ENCODE results near the gene KCNG1.

- TF ChIP-seq CREB1 (CRISPR knock-in tag; IDR thresholded peaks at IDR 0.05; ENCODE audit: low read depth) (no peak), EZH2 (IDR thresholded peaks at IDR 0.05; ENCODE audit: low read depth, unreplicated experiment) (no peak), REST (IDR thresholded peaks at IDR 0.05; ENCODE audit: unreplicated experiment) (no peak), POLR2AphosphoS5 (IDR thresholded peaks at IDR 0.05; ENCODE audit: low read depth) (no peak)
- TF ChIP-seq, protein P1, sequence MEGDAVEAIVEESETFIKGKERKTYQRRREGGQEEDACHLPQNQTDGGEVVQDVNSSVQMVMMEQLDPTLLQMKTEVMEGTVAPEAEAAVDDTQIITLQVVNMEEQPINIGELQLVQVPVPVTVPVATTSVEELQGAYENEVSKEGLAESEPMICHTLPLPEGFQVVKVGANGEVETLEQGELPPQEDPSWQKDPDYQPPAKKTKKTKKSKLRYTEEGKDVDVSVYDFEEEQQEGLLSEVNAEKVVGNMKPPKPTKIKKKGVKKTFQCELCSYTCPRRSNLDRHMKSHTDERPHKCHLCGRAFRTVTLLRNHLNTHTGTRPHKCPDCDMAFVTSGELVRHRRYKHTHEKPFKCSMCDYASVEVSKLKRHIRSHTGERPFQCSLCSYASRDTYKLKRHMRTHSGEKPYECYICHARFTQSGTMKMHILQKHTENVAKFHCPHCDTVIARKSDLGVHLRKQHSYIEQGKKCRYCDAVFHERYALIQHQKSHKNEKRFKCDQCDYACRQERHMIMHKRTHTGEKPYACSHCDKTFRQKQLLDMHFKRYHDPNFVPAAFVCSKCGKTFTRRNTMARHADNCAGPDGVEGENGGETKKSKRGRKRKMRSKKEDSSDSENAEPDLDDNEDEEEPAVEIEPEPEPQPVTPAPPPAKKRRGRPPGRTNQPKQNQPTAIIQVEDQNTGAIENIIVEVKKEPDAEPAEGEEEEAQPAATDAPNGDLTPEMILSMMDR (conservative IDR thresholded peaks at IDR 0.05; ENCODE audit: low read depth in 2 of 2): no peak
These were observed 54.6 kb downstream of the KCNG1 start for GRCh38 chr20:50968289-50968688.
